Glutamatergic neuron (in vitro differentiated cells): ENCODE data around the gene AKAP12. TPM values are rescaled to one million over a fixed set of nuclear protein-coding genes. Genes with fewer than 3 reads are reported as not detected.

ENCODE experiments used
- DNase-seq: peaks from one replicate; pipeline ENCODE4 v3.0.0; 2022
- H3K27ac Mint-ChIP-seq: one replicate; pipeline ENCODE4 v1.8.0; 2020; ENCODE audit warnings: mild to moderate bottlenecking, mixed read lengths, inconsistent platforms; ENCODE audit not compliant: unreplicated experiment
- H3K27me3 Mint-ChIP-seq: one replicate; pipeline ENCODE4 v1.8.0; 2020; ENCODE audit warnings: mild to moderate bottlenecking, moderate library complexity, mixed read lengths, inconsistent platforms; ENCODE audit not compliant: unreplicated experiment
- H3K36me3 Mint-ChIP-seq: one replicate; pipeline ENCODE4 v1.8.0; 2020; ENCODE audit warnings: mild to moderate bottlenecking, mixed read lengths, inconsistent platforms; ENCODE audit not compliant: unreplicated experiment
- H3K4me1 Mint-ChIP-seq: one replicate; pipeline ENCODE4 v1.8.0; 2020; ENCODE audit warnings: mild to moderate bottlenecking, low read depth, mixed read lengths, inconsistent platforms; ENCODE audit not compliant: unreplicated experiment
- H3K4me3 Mint-ChIP-seq: one replicate; pipeline ENCODE4 v1.8.0; 2020; ENCODE audit warnings: mild to moderate bottlenecking, mixed read lengths, inconsistent platforms; ENCODE audit not compliant: unreplicated experiment
- H3K9me3 Mint-ChIP-seq: one replicate; pipeline ENCODE4 v1.8.0; 2020; ENCODE audit warnings: mild to moderate bottlenecking, moderate library complexity, mixed read lengths, inconsistent platforms; ENCODE audit not compliant: unreplicated experiment
- CTCF ChIP-seq: fragments of 200-600 bp; sonication (generic); IDR thresholded peaks from one replicate; pipeline ENCODE4 v1.5.0; 2021; ENCODE audit not compliant: partially characterized antibody, unreplicated experiment
- total RNA-seq: library from RNA; stranded (reverse); fragmentation: NEBNext Ultra II Directional; extraction: Animal tissue kit (Norgen Biotek cat#: 25700); gene quantifications from one replicate; pipeline ENCODE4 v1.2.1, GENCODE V29; 2021; ENCODE audit not compliant: unreplicated experiment

Gene AKAP12
- total RNA-seq, 1 donor from 2014 or later, result 240 TPM

GRCh38 chr6:151393410-151393809 lies 153.6 kb downstream of the AKAP12 start:
- TF ChIP-seq CTCF, result no peak
- peak overlapping the region; percentile 98 for H3K4me3 Mint-ChIP-seq
- peaks cover 12% of the 10 kb centered on the region for H3K4me1 Mint-ChIP-seq
- no peaks in the 10 kb centered on the region for H3K36me3 Mint-ChIP-seq
- H3K9me3 Mint-ChIP-seq, result peaks cover 14% of the 10 kb centered on the region
- H3K27me3 Mint-ChIP-seq, result peaks cover 11% of the 10 kb centered on the region
- peak overlapping the region; percentile 2 for H3K27ac Mint-ChIP-seq
- no peak for DNase-seq

- Mint-ChIP-seq H3K4me1 (peaks cover 6% of the 10 kb centered on the region), H3K27ac (no peak overlapping the region), H3K4me3 (no peak overlapping the region), H3K36me3 (no peaks in the 10 kb centered on the region), H3K9me3 (peaks cover 2% of the 10 kb centered on the region), H3K27me3 (no peaks in the 10 kb centered on the region)
- DNase-seq, result no peak
- TF ChIP-seq CTCF, result no peak
Observed at GRCh38 chr6:151399679-151400078, 159.9 kb downstream of the AKAP12 start.

- DNase-seq, result no peak
- H3K27ac Mint-ChIP-seq, result no peak overlapping the region
- peaks cover 2% of the 10 kb centered on the region for H3K9me3 Mint-ChIP-seq
- H3K27me3 Mint-ChIP-seq, result no peaks in the 10 kb centered on the region
- H3K4me3 Mint-ChIP-seq, result no peak overlapping the region
- peaks cover 6% of the 10 kb centered on the region for H3K4me1 Mint-ChIP-seq
- TF ChIP-seq CTCF, result no peak
- no peaks in the 10 kb centered on the region for H3K36me3 Mint-ChIP-seq
Observed at GRCh38 chr6:151400473-151400872, 160.7 kb downstream of the AKAP12 start.

- Mint-ChIP-seq H3K36me3 (peaks cover 2% of the 10 kb centered on the region), H3K27me3 (no peaks in the 10 kb centered on the region), H3K27ac (no peak overlapping the region), H3K4me1 (peaks cover 6% of the 10 kb centered on the region), H3K9me3 (peaks cover 3% of the 10 kb centered on the region), H3K4me3 (no peak overlapping the region)
- TF ChIP-seq CTCF, result no peak
- DNase-seq, result no peak
Observed at GRCh38 chr6:151402228-151402627, 162.5 kb downstream of the AKAP12 start.

GRCh38 chr6:151403919-151404308 lies 164.1 kb downstream of the AKAP12 start:
- peaks cover 3% of the 10 kb centered on the region for H3K9me3 Mint-ChIP-seq
- H3K36me3 Mint-ChIP-seq, result peaks cover 4% of the 10 kb centered on the region
- no peak for DNase-seq
- H3K4me1 Mint-ChIP-seq, result peaks cover 6% of the 10 kb centered on the region
- no peak for TF ChIP-seq CTCF
- H3K27me3 Mint-ChIP-seq, result no peaks in the 10 kb centered on the region
- H3K4me3 Mint-ChIP-seq, result no peak overlapping the region
- H3K27ac Mint-ChIP-seq, result peak overlapping the region; percentile 23

Other genes starting within 250 kb of the AKAP12 start
- 6.7 TPM for gene ZBTB2, start 151.6 kb downstream of the AKAP12 start, total RNA-seq
- gene RMND1, start 212.2 kb downstream of the AKAP12 start, total RNA-seq, result 67.0 TPM